IPS-18a (cell line): ENCODE results near the gene FBLN5.

Experiments used
- H3K27ac ChIP-seq: one replicate; pipeline ENCODE4 v1.5.1; 2013; ENCODE audit warnings: low read length
- H3K27me3 ChIP-seq: one replicate; pipeline ENCODE4 v1.6.1; 2013; ENCODE audit warnings: mild to moderate bottlenecking, low read length; ENCODE audit not compliant: control insufficient read depth, insufficient read depth
- H3K36me3 ChIP-seq: one replicate; pipeline ENCODE4 v1.6.1; 2013; ENCODE audit warnings: low read depth, low read length; ENCODE audit not compliant: control insufficient read depth
- H3K4me1 ChIP-seq: one replicate; pipeline ENCODE4 v1.6.1; 2013; ENCODE audit warnings: low read depth, low read length; ENCODE audit not compliant: control insufficient read depth
- H3K4me3 ChIP-seq: one replicate; pipeline ENCODE4 v1.5.1; 2013; ENCODE audit warnings: low read length
- H3K9ac ChIP-seq: one replicate; pipeline ENCODE4 v1.6.1; 2013; ENCODE audit warnings: mild to moderate bottlenecking, low read length, moderate library complexity
- H3K9me3 ChIP-seq: one replicate; pipeline ENCODE4 v1.6.1; 2013; ENCODE audit warnings: low read depth, low read length; ENCODE audit not compliant: control insufficient read depth

Gene FBLN5

GRCh38 chr14:91942946-91943345 lies 4.5 kb downstream of the FBLN5 start:
- Histone ChIP-seq H3K9ac (no peak overlapping the region), H3K4me3 (no peak overlapping the region), H3K36me3 (no peaks in the 10 kb centered on the region), H3K9me3 (no peaks in the 10 kb centered on the region), H3K4me1 (no peaks in the 10 kb centered on the region), H3K27me3 (peaks cover 28% of the 10 kb centered on the region), H3K27ac (no peak overlapping the region)

- Histone ChIP-seq H3K9me3 (no peaks in the 10 kb centered on the region), H3K4me3 (no peak overlapping the region), H3K27ac (no peak overlapping the region), H3K36me3 (no peaks in the 10 kb centered on the region), H3K27me3 (peaks cover 20% of the 10 kb centered on the region), H3K9ac (no peak overlapping the region), H3K4me1 (no peaks in the 10 kb centered on the region)
These were observed 5.4 kb downstream of the FBLN5 start for GRCh38 chr14:91942128-91942527.

- Histone ChIP-seq H3K4me3 (no peak overlapping the region), H3K9me3 (no peaks in the 10 kb centered on the region), H3K36me3 (no peaks in the 10 kb centered on the region), H3K27me3 (peaks cover 1% of the 10 kb centered on the region), H3K27ac (no peak overlapping the region), H3K9ac (no peak overlapping the region), H3K4me1 (no peaks in the 10 kb centered on the region)
These were observed 7.3 kb downstream of the FBLN5 start for GRCh38 chr14:91940209-91940608.

GRCh38 chr14:91935586-91935985 lies 11.9 kb downstream of the FBLN5 start:
- no peaks in the 10 kb centered on the region for H3K4me1 ChIP-seq
- no peak overlapping the region for H3K4me3 ChIP-seq
- H3K27me3 ChIP-seq = no peaks in the 10 kb centered on the region
- no peak overlapping the region for H3K27ac ChIP-seq
- H3K9me3 ChIP-seq = no peaks in the 10 kb centered on the region
- H3K9ac ChIP-seq = no peak overlapping the region
- H3K36me3 ChIP-seq = no peaks in the 10 kb centered on the region

GRCh38 chr14:91934554-91935285 lies 12.8 kb downstream of the FBLN5 start:
- no peaks in the 10 kb centered on the region for H3K4me1 ChIP-seq
- no peaks in the 10 kb centered on the region for H3K9me3 ChIP-seq
- H3K27me3 ChIP-seq = no peaks in the 10 kb centered on the region
- no peaks in the 10 kb centered on the region for H3K36me3 ChIP-seq
- no peak overlapping the region for H3K9ac ChIP-seq
- H3K4me3 ChIP-seq = no peak overlapping the region
- no peak overlapping the region for H3K27ac ChIP-seq

- Histone ChIP-seq H3K4me1 (no peaks in the 10 kb centered on the region), H3K27me3 (no peaks in the 10 kb centered on the region), H3K9ac (no peak overlapping the region), H3K4me3 (no peak overlapping the region), H3K36me3 (no peaks in the 10 kb centered on the region), H3K27ac (no peak overlapping the region), H3K9me3 (no peaks in the 10 kb centered on the region)
These were observed 15.9 kb downstream of the FBLN5 start for GRCh38 chr14:91931478-91932088.

GRCh38 chr14:91929700-91930099 lies 17.8 kb downstream of the FBLN5 start:
- Histone ChIP-seq H3K4me3 (no peak overlapping the region), H3K9me3 (no peaks in the 10 kb centered on the region), H3K36me3 (no peaks in the 10 kb centered on the region), H3K4me1 (no peaks in the 10 kb centered on the region), H3K27ac (no peak overlapping the region), H3K9ac (no peak overlapping the region), H3K27me3 (no peaks in the 10 kb centered on the region)

- Histone ChIP-seq H3K27ac (no peak overlapping the region), H3K4me1 (no peaks in the 10 kb centered on the region), H3K4me3 (no peak overlapping the region), H3K36me3 (no peaks in the 10 kb centered on the region), H3K27me3 (no peaks in the 10 kb centered on the region), H3K9me3 (no peaks in the 10 kb centered on the region), H3K9ac (no peak overlapping the region)
These were observed 19.7 kb downstream of the FBLN5 start for GRCh38 chr14:91927800-91928199.

GRCh38 chr14:91927191-91927590 lies 20.3 kb downstream of the FBLN5 start:
- Histone ChIP-seq H3K27me3 (no peaks in the 10 kb centered on the region), H3K36me3 (no peaks in the 10 kb centered on the region), H3K4me3 (no peak overlapping the region), H3K9me3 (no peaks in the 10 kb centered on the region), H3K27ac (no peak overlapping the region), H3K4me1 (no peaks in the 10 kb centered on the region), H3K9ac (no peak overlapping the region)

GRCh38 chr14:91926131-91926890 lies 21.2 kb downstream of the FBLN5 start:
- Histone ChIP-seq H3K27me3 (no peaks in the 10 kb centered on the region), H3K27ac (no peak overlapping the region), H3K4me3 (no peak overlapping the region), H3K9ac (no peak overlapping the region), H3K4me1 (no peaks in the 10 kb centered on the region), H3K36me3 (no peaks in the 10 kb centered on the region), H3K9me3 (no peaks in the 10 kb centered on the region)

GRCh38 chr14:91925727-91926121 lies 21.8 kb downstream of the FBLN5 start:
- Histone ChIP-seq H3K9me3 (no peaks in the 10 kb centered on the region), H3K4me1 (no peaks in the 10 kb centered on the region), H3K9ac (no peak overlapping the region), H3K27ac (no peak overlapping the region), H3K27me3 (no peaks in the 10 kb centered on the region), H3K36me3 (no peaks in the 10 kb centered on the region), H3K4me3 (no peak overlapping the region)
